Measurements from ENCODE around the gene COL11A2. TPM values are rescaled to one million over a fixed set of nuclear protein-coding genes. Genes with fewer than 3 reads are reported as not detected.

The COL11A2 gene
- total RNA-seq, 1 experiment from 2014 or later, result 7.6 TPM

DNA sequence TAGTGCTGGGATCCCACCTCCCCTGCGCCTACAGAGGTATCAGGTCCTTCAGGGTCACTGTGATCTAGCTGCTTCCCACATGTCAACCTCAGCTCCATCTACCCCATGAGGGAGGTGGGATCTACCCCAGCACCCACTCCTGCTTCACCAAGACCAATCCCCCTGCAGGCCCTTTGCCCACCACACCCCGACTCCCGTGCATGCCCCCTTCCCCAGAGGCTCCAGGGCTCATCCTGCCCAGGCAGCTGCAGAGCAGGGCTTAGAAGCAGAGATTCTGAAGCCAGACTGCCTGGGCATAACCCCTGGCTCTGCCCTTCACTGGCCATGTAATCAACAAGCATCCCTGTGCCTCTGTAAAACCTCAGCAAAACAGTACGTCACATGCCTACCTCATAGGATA is 17.5 kb downstream of the COL11A2 start:
- H3K36me3 ChIP-seq (ENCODE audit: control insufficient read depth in 1 of 2, insufficient read depth in 2 of 2, low read length in 2 of 2), result no peaks in the 10 kb centered on the region
- H3K4me2 ChIP-seq (ENCODE audit: low read length), result no peak overlapping the region
- ChIA-PET CTCF (no interaction called here), RAD21 (ENCODE audit: low non-redundant PET in 1 of 2, low total read pairs in 2 of 2, uncharacterized antibody in 2 of 2, unreplicated experiment in 2 of 2) (no interaction called here), POLR2A (no interaction called here)
- no peaks in the 10 kb centered on the region for H4K20me1 ChIP-seq (ENCODE audit: insufficient read depth)
- H3K9me2 ChIP-seq (ENCODE audit: insufficient read depth), result no peaks in the 10 kb centered on the region
- no peak overlapping the region for H2AFZ ChIP-seq (ENCODE audit: low read depth, low read length, poor library complexity, severe bottlenecking)
- no peak for ATAC-seq
- TF ChIP-seq ZFX (IDR thresholded peaks at IDR 0.05) (no peak), EZH2 (IDR thresholded peaks at IDR 0.05) (no peak), JUND (IDR thresholded peaks at IDR 0.05) (no peak), SRF (IDR thresholded peaks at IDR 0.05; ENCODE audit: low read depth) (no peak), RAD21 (IDR thresholded peaks at IDR 0.05; ENCODE audit: low read depth) (no peak), ELF1 (IDR thresholded peaks at IDR 0.05; ENCODE audit: borderline replicate concordance, low read depth) (no peak), YY1 (IDR thresholded peaks at IDR 0.05; ENCODE audit: extremely low read depth, insufficient replicate concordance, low read depth, low read length) (no peak), ZNF274 (IDR thresholded peaks at IDR 0.05; ENCODE audit: low read depth, low read length) (no peak), EZH2phosphoT487 (IDR thresholded peaks at IDR 0.05; ENCODE audit: borderline replicate concordance) (no peak), SP1 (IDR thresholded peaks at IDR 0.05; ENCODE audit: low read depth) (no peak), CBX3 (IDR thresholded peaks at IDR 0.05; ENCODE audit: low read depth) (no peak), EGR1 (IDR thresholded peaks at IDR 0.05; ENCODE audit: low read depth) (no peak), POLR2A (IDR thresholded peaks at IDR 0.05; ENCODE audit: borderline replicate concordance, extremely low read depth, insufficient read depth, insufficient read length) (no peak), POLR2AphosphoS5 (IDR thresholded peaks at IDR 0.05; ENCODE audit: low read depth, low read length) (no peak), SIN3A (IDR thresholded peaks at IDR 0.05; ENCODE audit: low read depth) (no peak)
- TF ChIP-seq, protein P1, sequence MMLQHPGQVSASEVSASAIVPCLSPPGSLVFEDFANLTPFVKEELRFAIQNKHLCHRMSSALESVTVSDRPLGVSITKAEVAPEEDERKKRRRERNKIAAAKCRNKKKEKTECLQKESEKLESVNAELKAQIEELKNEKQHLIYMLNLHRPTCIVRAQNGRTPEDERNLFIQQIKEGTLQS (IDR thresholded peaks at IDR 0.05), result no peak
- TF ChIP-seq, protein P2, sequence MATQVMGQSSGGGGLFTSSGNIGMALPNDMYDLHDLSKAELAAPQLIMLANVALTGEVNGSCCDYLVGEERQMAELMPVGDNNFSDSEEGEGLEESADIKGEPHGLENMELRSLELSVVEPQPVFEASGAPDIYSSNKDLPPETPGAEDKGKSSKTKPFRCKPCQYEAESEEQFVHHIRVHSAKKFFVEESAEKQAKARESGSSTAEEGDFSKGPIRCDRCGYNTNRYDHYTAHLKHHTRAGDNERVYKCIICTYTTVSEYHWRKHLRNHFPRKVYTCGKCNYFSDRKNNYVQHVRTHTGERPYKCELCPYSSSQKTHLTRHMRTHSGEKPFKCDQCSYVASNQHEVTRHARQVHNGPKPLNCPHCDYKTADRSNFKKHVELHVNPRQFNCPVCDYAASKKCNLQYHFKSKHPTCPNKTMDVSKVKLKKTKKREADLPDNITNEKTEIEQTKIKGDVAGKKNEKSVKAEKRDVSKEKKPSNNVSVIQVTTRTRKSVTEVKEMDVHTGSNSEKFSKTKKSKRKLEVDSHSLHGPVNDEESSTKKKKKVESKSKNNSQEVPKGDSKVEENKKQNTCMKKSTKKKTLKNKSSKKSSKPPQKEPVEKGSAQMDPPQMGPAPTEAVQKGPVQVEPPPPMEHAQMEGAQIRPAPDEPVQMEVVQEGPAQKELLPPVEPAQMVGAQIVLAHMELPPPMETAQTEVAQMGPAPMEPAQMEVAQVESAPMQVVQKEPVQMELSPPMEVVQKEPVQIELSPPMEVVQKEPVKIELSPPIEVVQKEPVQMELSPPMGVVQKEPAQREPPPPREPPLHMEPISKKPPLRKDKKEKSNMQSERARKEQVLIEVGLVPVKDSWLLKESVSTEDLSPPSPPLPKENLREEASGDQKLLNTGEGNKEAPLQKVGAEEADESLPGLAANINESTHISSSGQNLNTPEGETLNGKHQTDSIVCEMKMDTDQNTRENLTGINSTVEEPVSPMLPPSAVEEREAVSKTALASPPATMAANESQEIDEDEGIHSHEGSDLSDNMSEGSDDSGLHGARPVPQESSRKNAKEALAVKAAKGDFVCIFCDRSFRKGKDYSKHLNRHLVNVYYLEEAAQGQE (IDR thresholded peaks at IDR 0.05; ENCODE audit: low read depth), result no peak
- TF ChIP-seq, protein P3, sequence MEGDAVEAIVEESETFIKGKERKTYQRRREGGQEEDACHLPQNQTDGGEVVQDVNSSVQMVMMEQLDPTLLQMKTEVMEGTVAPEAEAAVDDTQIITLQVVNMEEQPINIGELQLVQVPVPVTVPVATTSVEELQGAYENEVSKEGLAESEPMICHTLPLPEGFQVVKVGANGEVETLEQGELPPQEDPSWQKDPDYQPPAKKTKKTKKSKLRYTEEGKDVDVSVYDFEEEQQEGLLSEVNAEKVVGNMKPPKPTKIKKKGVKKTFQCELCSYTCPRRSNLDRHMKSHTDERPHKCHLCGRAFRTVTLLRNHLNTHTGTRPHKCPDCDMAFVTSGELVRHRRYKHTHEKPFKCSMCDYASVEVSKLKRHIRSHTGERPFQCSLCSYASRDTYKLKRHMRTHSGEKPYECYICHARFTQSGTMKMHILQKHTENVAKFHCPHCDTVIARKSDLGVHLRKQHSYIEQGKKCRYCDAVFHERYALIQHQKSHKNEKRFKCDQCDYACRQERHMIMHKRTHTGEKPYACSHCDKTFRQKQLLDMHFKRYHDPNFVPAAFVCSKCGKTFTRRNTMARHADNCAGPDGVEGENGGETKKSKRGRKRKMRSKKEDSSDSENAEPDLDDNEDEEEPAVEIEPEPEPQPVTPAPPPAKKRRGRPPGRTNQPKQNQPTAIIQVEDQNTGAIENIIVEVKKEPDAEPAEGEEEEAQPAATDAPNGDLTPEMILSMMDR (IDR thresholded peaks at IDR 0.05 in 2 of 3, conservative IDR thresholded peaks at IDR 0.05 in 1 of 3; ENCODE audit: borderline replicate concordance in 1 of 3, insufficient read depth in 1 of 3, low read depth in 2 of 3, low read length in 2 of 3), result no peak
- TF ChIP-seq, protein P4, sequence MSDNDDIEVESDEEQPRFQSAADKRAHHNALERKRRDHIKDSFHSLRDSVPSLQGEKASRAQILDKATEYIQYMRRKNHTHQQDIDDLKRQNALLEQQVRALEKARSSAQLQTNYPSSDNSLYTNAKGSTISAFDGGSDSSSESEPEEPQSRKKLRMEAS (IDR thresholded peaks at IDR 0.05), result no peak
- TF ChIP-seq, protein P5, sequence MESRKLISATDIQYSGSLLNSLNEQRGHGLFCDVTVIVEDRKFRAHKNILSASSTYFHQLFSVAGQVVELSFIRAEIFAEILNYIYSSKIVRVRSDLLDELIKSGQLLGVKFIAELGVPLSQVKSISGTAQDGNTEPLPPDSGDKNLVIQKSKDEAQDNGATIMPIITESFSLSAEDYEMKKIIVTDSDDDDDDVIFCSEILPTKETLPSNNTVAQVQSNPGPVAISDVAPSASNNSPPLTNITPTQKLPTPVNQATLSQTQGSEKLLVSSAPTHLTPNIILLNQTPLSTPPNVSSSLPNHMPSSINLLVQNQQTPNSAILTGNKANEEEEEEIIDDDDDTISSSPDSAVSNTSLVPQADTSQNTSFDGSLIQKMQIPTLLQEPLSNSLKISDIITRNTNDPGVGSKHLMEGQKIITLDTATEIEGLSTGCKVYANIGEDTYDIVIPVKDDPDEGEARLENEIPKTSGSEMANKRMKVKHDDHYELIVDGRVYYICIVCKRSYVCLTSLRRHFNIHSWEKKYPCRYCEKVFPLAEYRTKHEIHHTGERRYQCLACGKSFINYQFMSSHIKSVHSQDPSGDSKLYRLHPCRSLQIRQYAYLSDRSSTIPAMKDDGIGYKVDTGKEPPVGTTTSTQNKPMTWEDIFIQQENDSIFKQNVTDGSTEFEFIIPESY (IDR thresholded peaks at IDR 0.05; ENCODE audit: extremely low read depth, insufficient replicate concordance, low read length), result no peak
- no TSS peak for BruUV-seq (replicated peaks)
- no peak overlapping the region for H3K27ac ChIP-seq (ENCODE audit: low read depth, low read length)
- H3K27me3 ChIP-seq (ENCODE audit: insufficient read depth, low read length), result no peaks in the 10 kb centered on the region
- no peaks in the 10 kb centered on the region for H3K4me1 ChIP-seq (ENCODE audit: control insufficient read depth in 1 of 2, insufficient read depth in 2 of 2, low read length in 2 of 2)
- no peak for DNase-seq (ENCODE audit: low read depth, low spot score)
- no peaks in the 10 kb centered on the region for H3K9me3 ChIP-seq (ENCODE audit: control insufficient read depth in 1 of 2, insufficient read depth in 1 of 2, low read depth in 1 of 2, low read length in 2 of 2)
- no peak overlapping the region for H3K9ac ChIP-seq (ENCODE audit: low read length)
- intact Hi-C loops (cut with micrococcal nuclease), result no loop called here
- H3K79me2 ChIP-seq (ENCODE audit: insufficient read depth, low read length), result no peaks in the 10 kb centered on the region
- no peak overlapping the region for H3K4me3 ChIP-seq (replicated peaks in 1 of 2; ENCODE audit: low read depth in 1 of 2, low read length in 2 of 2)
